ENCODE data around the gene AAMDC. TPM values are rescaled to one million over a fixed set of nuclear protein-coding genes. Genes with fewer than 3 reads are reported as not detected.

AAMDC gene
- total and polyA plus RNA-seq, 10 donors = 9.5 to 37.2 (median 22.0) TPM

DNA sequence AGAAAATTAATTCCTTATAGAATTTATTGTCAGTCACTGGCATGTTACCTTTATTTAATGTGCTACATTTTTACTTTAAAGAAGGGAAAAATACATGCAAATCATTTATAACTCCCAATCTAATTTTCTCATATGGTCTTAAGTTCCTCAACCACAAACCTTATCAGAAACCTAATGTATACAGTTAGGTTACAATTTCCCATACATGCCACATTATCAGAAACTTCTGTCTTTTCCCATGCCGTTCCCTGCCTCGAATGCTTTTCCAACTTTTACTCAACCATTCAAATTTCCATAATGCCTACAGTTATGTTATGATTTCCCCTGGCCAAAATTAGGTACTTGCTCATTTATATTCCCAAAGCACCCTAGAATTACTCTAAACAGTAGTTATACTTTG is 14.0 kb upstream of the AAMDC start:
- H3K9me3 ChIP-seq = no peaks in the 10 kb centered on the region
- DNase-seq = no peak
- H3K36me3 ChIP-seq = peaks cover 0 to 30% (median 0%) of the 10 kb centered on the region in 6 donors
- H3K27ac ChIP-seq = no peak overlapping the region
- intact Hi-C loops (cut with DNase I; ENCODE audit: low total_unique reads) = no loop called here
- WGBS, 5 donors = 76 to 92% (median 89%) methylated on average over 2 of the region's 2 CpGs
- no peaks in the 10 kb centered on the region for H3K27me3 ChIP-seq (replicated peaks in 1 of 7)
- H3K4me3 ChIP-seq = no peak overlapping the region
- peaks cover 0 to 81% (median 10%) of the 10 kb centered on the region in 6 donors for H3K4me1 ChIP-seq
- TF ChIP-seq POLR2A (IDR thresholded peaks at IDR 0.05) = no peak
- TF ChIP-seq POLR2AphosphoS5 (IDR thresholded peaks at IDR 0.05) = no peak
- no peak for TF ChIP-seq CTCF (IDR thresholded peaks at IDR 0.05 in 8 of 11, conservative IDR thresholded peaks at IDR 0.05 in 3 of 11)

DNA sequence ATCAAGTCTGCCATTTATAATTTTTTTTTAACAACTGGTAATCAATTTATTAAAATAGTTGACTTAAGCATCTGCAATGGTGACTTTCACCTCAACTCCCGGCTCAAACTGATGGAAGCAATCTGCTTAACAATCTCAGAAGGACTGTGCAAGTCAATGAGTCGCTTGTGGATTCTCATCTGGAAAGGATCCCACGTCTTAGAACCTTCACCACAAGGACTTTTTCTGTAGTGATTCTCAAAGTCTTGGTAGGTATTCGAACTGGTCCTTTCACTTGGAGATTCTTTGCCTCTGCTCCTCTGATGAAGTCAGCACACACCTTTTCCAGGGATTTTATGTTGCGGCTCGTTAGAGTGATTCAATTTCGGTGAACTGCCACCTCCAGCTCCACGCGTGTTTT is 7.7 kb upstream of the AAMDC start:
- H3K4me3 ChIP-seq = no peak overlapping the region
- no peak for TF ChIP-seq POLR2AphosphoS5 (IDR thresholded peaks at IDR 0.05)
- TF ChIP-seq CTCF (IDR thresholded peaks at IDR 0.05 in 8 of 11, conservative IDR thresholded peaks at IDR 0.05 in 3 of 11) = no peak
- no peak for TF ChIP-seq POLR2A (IDR thresholded peaks at IDR 0.05)

GRCh38 chr11:77814848-77815247 is 6.1 kb upstream of the AAMDC start:
- intact Hi-C loops (cut with DNase I; ENCODE audit: low total_unique reads) = no loop called here
- no peak overlapping the region for H3K4me3 ChIP-seq
- H3K36me3 ChIP-seq = peaks cover 0 to 36% (median 6%) of the 10 kb centered on the region in 6 donors
- no peak for DNase-seq
- H3K27me3 ChIP-seq (replicated peaks in 1 of 7) = no peaks in the 10 kb centered on the region
- H3K4me1 ChIP-seq = peaks cover 14 to 84% (median 37%) of the 10 kb centered on the region in 6 donors
- H3K27ac ChIP-seq = no peak overlapping the region
- peaks cover 0 to 10% (median 8%) of the 10 kb centered on the region in 8 donors for H3K9me3 ChIP-seq
- TF ChIP-seq POLR2AphosphoS5 (IDR thresholded peaks at IDR 0.05) (no peak), POLR2A (IDR thresholded peaks at IDR 0.05) (no peak), CTCF (IDR thresholded peaks at IDR 0.05 in 8 of 11, conservative IDR thresholded peaks at IDR 0.05 in 3 of 11) (no peak)
- WGBS, 5 donors = 92 to 99% (median 94%) methylated on average over 3 of the region's 3 CpGs

More for the DNA sequence above, 7.7 kb upstream of the AAMDC start:
- H3K27me3 ChIP-seq (replicated peaks in 1 of 7) = no peaks in the 10 kb centered on the region
- intact Hi-C loops (cut with DNase I; ENCODE audit: low total_unique reads) = no loop called here
- peaks cover 6 to 75% (median 24%) of the 10 kb centered on the region in 6 donors for H3K4me1 ChIP-seq
- H3K27ac ChIP-seq = no peak overlapping the region
- DNase-seq = no peak
- H3K9me3 ChIP-seq = peaks cover 0 to 10% (median 8%) of the 10 kb centered on the region in 8 donors
- H3K36me3 ChIP-seq = peaks cover 0 to 36% (median 6%) of the 10 kb centered on the region in 6 donors
- WGBS, 5 donors = 92 to 97% (median 93%) methylated on average over 9 of the region's 9 CpGs

DNA sequence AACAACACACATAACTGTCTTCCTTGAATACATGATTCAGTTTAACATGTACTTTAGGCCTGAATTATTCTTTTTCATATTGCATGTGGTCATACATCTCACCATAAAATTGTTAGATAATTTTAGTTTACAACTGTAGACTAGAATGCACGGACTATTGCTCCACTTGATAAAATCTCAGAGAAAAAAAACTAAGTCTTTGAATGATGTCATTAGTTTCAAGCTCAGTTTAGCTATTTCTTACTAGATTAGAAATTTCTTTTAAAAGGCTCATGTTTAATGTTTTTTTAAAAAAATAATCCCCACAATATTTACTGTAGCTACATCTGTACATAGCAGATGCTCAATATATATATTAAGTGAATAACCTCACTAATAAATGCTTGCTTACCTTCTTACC is 5.5 kb upstream of the AAMDC start:
- no peaks in the 10 kb centered on the region for H3K27me3 ChIP-seq (replicated peaks in 1 of 7)
- H3K9me3 ChIP-seq = peaks cover 0 to 10% (median 8%) of the 10 kb centered on the region in 8 donors
- peaks cover 0 to 31% (median 6%) of the 10 kb centered on the region in 6 donors for H3K36me3 ChIP-seq
- H3K4me3 ChIP-seq = no peak overlapping the region
- no peak for TF ChIP-seq POLR2AphosphoS5 (IDR thresholded peaks at IDR 0.05)
- no peak for TF ChIP-seq POLR2A (IDR thresholded peaks at IDR 0.05)
- no peak for TF ChIP-seq CTCF (IDR thresholded peaks at IDR 0.05 in 8 of 11, conservative IDR thresholded peaks at IDR 0.05 in 3 of 11)
- DNase-seq = no peak
- WGBS, 5 donors = 78 to 94% (median 86%) methylated on average over 1 of the region's 1 CpG
- H3K4me1 ChIP-seq = peaks cover 14 to 78% (median 37%) of the 10 kb centered on the region in 6 donors
- no peak overlapping the region for H3K27ac ChIP-seq
- intact Hi-C loops (cut with DNase I; ENCODE audit: low total_unique reads) = no loop called here
